ENCODE measurements around the gene AP5B1. TPM values are rescaled to one million over a fixed set of nuclear protein-coding genes. Genes with fewer than 3 reads are reported as not detected.

AP5B1 gene
- total RNA-seq, 2 donors from 2014 or later = 26.3 to 38.4 TPM

GRCh38 chr11:65744699-65745042 is 36.1 kb downstream of the AP5B1 start:
- no peak for TF ChIP-seq CTCF (IDR thresholded peaks at IDR 0.05)
- ATAC-seq (ENCODE audit: insufficient number of reproducible peaks, low FRiP score, low read depth) = no peak
- Histone ChIP-seq H3K4me1 (ENCODE audit: control insufficient read depth in 1 of 2, low read depth in 2 of 2) (no peaks in the 10 kb centered on the region), H3K36me3 (no peaks in the 10 kb centered on the region), H3K4me3 (no peak overlapping the region), H3K27me3 (replicated peaks; ENCODE audit: insufficient read depth) (no peaks in the 10 kb centered on the region), H3K9me3 (no peaks in the 10 kb centered on the region), H3K27ac (no peak overlapping the region)
- no peak for DNase-seq (ENCODE audit: low spot score)

GRCh38 chr11:65744026-65744698 is 36.6 kb downstream of the AP5B1 start:
- ATAC-seq (ENCODE audit: insufficient number of reproducible peaks, low FRiP score, low read depth) = no peak
- Histone ChIP-seq H3K27ac (no peak overlapping the region), H3K4me3 (no peak overlapping the region), H3K36me3 (no peaks in the 10 kb centered on the region), H3K27me3 (replicated peaks; ENCODE audit: insufficient read depth) (no peaks in the 10 kb centered on the region), H3K9me3 (no peaks in the 10 kb centered on the region), H3K4me1 (ENCODE audit: control insufficient read depth in 1 of 2, low read depth in 2 of 2) (no peaks in the 10 kb centered on the region)
- DNase-seq (ENCODE audit: low spot score) = no peak
- no peak for TF ChIP-seq CTCF (IDR thresholded peaks at IDR 0.05)

DNA sequence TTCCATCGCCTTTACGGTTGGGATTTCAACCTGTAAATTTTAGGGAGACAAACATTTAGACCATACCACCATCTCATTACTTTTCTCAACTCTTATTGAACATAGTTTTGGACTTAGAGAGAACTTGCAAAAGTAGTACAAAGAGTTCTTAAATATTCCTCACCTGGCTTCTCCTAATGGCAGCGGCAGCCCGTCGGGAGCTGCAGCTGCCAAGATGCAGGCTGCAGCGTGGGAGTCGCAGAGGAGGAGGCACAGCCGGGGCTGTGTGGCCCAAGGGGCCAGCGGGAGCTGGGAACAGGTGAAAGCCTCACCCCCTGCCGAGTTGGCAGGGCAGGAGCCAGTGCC is 37.1 kb downstream of the AP5B1 start:
- TF ChIP-seq CTCF (IDR thresholded peaks at IDR 0.05) = no peak
- H3K4me1 ChIP-seq (ENCODE audit: control insufficient read depth in 1 of 2, low read depth in 2 of 2) = no peaks in the 10 kb centered on the region
- H3K27me3 ChIP-seq (replicated peaks; ENCODE audit: insufficient read depth) = no peaks in the 10 kb centered on the region
- no peak for DNase-seq (ENCODE audit: low spot score)
- no peaks in the 10 kb centered on the region for H3K9me3 ChIP-seq
- ATAC-seq (ENCODE audit: insufficient number of reproducible peaks, low FRiP score, low read depth) = no peak
- H3K36me3 ChIP-seq = no peaks in the 10 kb centered on the region
- no peak overlapping the region for H3K4me3 ChIP-seq
- no peak overlapping the region for H3K27ac ChIP-seq

DNA sequence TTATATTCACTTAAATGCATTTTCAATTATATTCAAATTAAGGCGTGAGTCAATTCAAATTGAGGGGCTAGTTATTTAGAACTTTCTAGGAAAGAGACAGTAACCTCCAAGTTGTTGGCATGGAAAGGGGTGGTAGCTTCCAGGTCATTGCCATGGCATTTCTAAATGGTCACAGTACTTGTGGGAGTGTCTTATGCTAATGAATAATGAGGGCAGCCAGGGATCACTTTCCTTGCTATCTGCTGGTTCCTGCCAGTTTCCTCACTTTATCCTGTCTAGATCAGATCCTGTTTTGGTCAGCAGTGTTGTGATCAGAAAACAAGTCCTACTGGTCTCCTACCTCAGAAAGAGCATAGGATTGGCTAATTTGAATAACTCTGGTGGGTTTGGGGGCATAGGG is 38.4 kb downstream of the AP5B1 start:
- Histone ChIP-seq H3K36me3 (no peaks in the 10 kb centered on the region), H3K27me3 (replicated peaks; ENCODE audit: insufficient read depth) (no peaks in the 10 kb centered on the region), H3K4me1 (ENCODE audit: control insufficient read depth in 1 of 2, low read depth in 2 of 2) (no peaks in the 10 kb centered on the region), H3K9me3 (no peaks in the 10 kb centered on the region), H3K27ac (no peak overlapping the region), H3K4me3 (no peak overlapping the region)
- DNase-seq (ENCODE audit: low spot score) = no peak
- ATAC-seq (ENCODE audit: insufficient number of reproducible peaks, low FRiP score, low read depth) = no peak
- no peak for TF ChIP-seq CTCF (IDR thresholded peaks at IDR 0.05)

GRCh38 chr11:65741185-65741584 is 39.6 kb downstream of the AP5B1 start:
- H3K36me3 ChIP-seq = no peaks in the 10 kb centered on the region
- H3K9me3 ChIP-seq = no peaks in the 10 kb centered on the region
- no peaks in the 10 kb centered on the region for H3K4me1 ChIP-seq (ENCODE audit: control insufficient read depth in 1 of 2, low read depth in 2 of 2)
- no peak overlapping the region for H3K27ac ChIP-seq
- no peak for TF ChIP-seq CTCF (IDR thresholded peaks at IDR 0.05)
- H3K27me3 ChIP-seq (replicated peaks; ENCODE audit: insufficient read depth) = no peaks in the 10 kb centered on the region
- ATAC-seq (ENCODE audit: insufficient number of reproducible peaks, low FRiP score, low read depth) (no peak), DNase-seq (ENCODE audit: low spot score) (no peak)
- no peak overlapping the region for H3K4me3 ChIP-seq

Measured in thoracic aorta (tissue), 2 donors.